Thyroid gland (tissue), 4 donors: ENCODE results near the gene UBE2Q1.

Source experiments
- CTCF ChIP-seq, 6 experiments: fragments of 200-600 bp in 3 of 6; fragments of 450-650 bp in 3 of 6; sonication (generic) in 3 of 6; IDR thresholded peaks; one replicate each; pipeline ENCODE4 v1.5.1; 2016 to 2019; ENCODE audit warnings: antibody characterized with exemption in 6 of 6, mild to moderate bottlenecking in 2 of 6, inconsistent platforms in 1 of 6, moderate library complexity in 1 of 6
- POLR2A ChIP-seq, 2 donors: fragments of 450-650 bp; IDR thresholded peaks; one replicate each; pipeline ENCODE4 v1.6.1; 2017; ENCODE audit warnings: antibody characterized with exemption in 2 of 2, mild to moderate bottlenecking in 2 of 2, moderate library complexity in 1 of 2

- TF ChIP-seq CTCF (IDR thresholded peaks at IDR 0.05) (no peak), POLR2A (IDR thresholded peaks at IDR 0.05) (no peak)
Observed at GRCh38 chr1:154589780-154590179, 31.3 kb upstream of the UBE2Q1 start.
